Gastrocnemius medialis (tissue), 4 donors: ENCODE results near the gene GPR61.

Source experiments
- POLR2A ChIP-seq, 2 donors: fragments of 450-650 bp; IDR thresholded peaks; one replicate each; pipeline ENCODE4 v1.6.1; 2017; ENCODE audit warnings: antibody characterized with exemption in 2 of 2, mild to moderate bottlenecking in 2 of 2, moderate library complexity in 2 of 2
- TF ChIP-seq, protein P1 (sequence below), 5 experiments: fragments of 450-650 bp in 3 of 5; fragments of 200-600 bp in 2 of 5; sonication (generic) in 2 of 5; IDR thresholded peaks in 4 of 5; conservative IDR thresholded peaks in 1 of 5; 1 replicate in 4 of 5; 2 replicates in 1 of 5; pipeline ENCODE4 v1.5.1; 2016 to 2019; ENCODE audit warnings: antibody characterized with exemption in 5 of 5, mild to moderate bottlenecking in 3 of 5, moderate library complexity in 3 of 5

DNA sequence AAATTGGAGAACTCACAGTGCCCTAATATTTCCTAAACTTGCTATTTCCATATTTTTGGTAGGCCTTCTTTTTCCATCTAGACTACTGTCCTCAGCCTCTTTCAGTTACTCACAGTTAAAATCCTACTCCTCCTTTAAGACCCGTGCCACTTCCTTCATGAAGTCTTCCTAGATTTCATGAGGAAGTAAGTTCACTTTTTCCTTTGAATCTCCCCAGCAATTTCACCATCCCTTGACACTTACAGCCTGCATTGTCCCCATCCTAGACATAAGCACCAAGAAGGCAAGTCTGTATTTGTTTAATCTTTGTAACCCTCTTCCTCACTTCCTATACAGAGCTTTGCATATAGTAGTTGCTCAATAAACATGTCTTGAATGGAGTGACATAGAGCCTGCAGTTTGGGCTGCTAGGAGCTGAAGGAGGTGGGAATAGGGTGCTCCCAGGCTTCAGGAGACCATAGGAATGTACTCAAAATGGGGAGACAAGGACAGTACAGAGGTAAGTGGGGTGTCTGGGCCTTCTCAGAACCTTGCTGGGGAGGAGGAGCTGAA is 5.3 kb upstream of the GPR61 start:
- TF ChIP-seq, protein P1, sequence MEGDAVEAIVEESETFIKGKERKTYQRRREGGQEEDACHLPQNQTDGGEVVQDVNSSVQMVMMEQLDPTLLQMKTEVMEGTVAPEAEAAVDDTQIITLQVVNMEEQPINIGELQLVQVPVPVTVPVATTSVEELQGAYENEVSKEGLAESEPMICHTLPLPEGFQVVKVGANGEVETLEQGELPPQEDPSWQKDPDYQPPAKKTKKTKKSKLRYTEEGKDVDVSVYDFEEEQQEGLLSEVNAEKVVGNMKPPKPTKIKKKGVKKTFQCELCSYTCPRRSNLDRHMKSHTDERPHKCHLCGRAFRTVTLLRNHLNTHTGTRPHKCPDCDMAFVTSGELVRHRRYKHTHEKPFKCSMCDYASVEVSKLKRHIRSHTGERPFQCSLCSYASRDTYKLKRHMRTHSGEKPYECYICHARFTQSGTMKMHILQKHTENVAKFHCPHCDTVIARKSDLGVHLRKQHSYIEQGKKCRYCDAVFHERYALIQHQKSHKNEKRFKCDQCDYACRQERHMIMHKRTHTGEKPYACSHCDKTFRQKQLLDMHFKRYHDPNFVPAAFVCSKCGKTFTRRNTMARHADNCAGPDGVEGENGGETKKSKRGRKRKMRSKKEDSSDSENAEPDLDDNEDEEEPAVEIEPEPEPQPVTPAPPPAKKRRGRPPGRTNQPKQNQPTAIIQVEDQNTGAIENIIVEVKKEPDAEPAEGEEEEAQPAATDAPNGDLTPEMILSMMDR (IDR thresholded peaks at IDR 0.05 in 4 of 5, conservative IDR thresholded peaks at IDR 0.05 in 1 of 5) = no peak
- no peak for TF ChIP-seq POLR2A (IDR thresholded peaks at IDR 0.05)
